Esophagus squamous epithelium (tissue), 4 donors: ENCODE results near the gene OTOG.

Experiments used
- POLR2A ChIP-seq, 4 donors: fragments of 450-650 bp; IDR thresholded peaks; one replicate each; pipeline ENCODE4 v1.6.1; 2017; ENCODE audit warnings: antibody characterized with exemption in 4 of 4, mild to moderate bottlenecking in 4 of 4, moderate library complexity in 3 of 4
- TF ChIP-seq, protein P1 (sequence below), 6 experiments: fragments of 450-650 bp in 4 of 6; fragments of 200-600 bp in 2 of 6; sonication (generic) in 2 of 6; IDR thresholded peaks; one replicate each; pipeline ENCODE4 v1.5.1; 2016 to 2019; ENCODE audit warnings: antibody characterized with exemption in 6 of 6, mild to moderate bottlenecking in 4 of 6, moderate library complexity in 4 of 6

DNA sequence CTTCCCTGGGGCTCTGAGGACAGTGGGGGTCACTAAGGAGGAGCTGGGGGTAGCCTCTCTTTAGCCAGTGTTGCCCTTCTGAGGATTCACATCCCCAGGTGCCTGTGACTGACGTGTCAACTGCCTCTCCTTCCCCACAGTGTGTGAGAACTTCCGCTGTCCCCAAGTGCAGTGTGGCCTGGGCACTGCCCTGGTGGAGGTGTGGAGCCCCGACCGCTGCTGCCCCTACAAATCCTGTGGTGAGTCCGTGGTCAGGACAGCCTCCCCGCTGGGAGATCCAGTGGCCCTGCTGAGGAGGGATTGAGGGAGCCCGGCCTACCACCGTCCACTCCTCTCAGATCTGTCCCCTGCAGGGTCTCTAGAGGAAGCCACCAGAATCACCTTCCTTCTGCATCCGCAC is 91.3 kb downstream of the OTOG start:
- TF ChIP-seq, protein P1, sequence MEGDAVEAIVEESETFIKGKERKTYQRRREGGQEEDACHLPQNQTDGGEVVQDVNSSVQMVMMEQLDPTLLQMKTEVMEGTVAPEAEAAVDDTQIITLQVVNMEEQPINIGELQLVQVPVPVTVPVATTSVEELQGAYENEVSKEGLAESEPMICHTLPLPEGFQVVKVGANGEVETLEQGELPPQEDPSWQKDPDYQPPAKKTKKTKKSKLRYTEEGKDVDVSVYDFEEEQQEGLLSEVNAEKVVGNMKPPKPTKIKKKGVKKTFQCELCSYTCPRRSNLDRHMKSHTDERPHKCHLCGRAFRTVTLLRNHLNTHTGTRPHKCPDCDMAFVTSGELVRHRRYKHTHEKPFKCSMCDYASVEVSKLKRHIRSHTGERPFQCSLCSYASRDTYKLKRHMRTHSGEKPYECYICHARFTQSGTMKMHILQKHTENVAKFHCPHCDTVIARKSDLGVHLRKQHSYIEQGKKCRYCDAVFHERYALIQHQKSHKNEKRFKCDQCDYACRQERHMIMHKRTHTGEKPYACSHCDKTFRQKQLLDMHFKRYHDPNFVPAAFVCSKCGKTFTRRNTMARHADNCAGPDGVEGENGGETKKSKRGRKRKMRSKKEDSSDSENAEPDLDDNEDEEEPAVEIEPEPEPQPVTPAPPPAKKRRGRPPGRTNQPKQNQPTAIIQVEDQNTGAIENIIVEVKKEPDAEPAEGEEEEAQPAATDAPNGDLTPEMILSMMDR (IDR thresholded peaks at IDR 0.05): no peak
- TF ChIP-seq POLR2A (IDR thresholded peaks at IDR 0.05): no peak
